ENCODE measurements around the gene IMPA2. TPM values are rescaled to one million over a fixed set of nuclear protein-coding genes. Genes with fewer than 3 reads are reported as not detected.

IMPA2 gene
- total RNA-seq, 1 experiment from 2014 or later: 113 TPM

- no peak for TF ChIP-seq AFF4 (CRISPR knock-in tag; IDR thresholded peaks at IDR 0.05; ENCODE audit: borderline replicate concordance)
- TF ChIP-seq ELF4 (CRISPR knock-in tag; IDR thresholded peaks at IDR 0.05; ENCODE audit: low read depth): no peak
- no peak for TF ChIP-seq USF2 (CRISPR knock-in tag; IDR thresholded peaks at IDR 0.05)
- no peak for TF ChIP-seq OVOL2 (CRISPR knock-in tag; IDR thresholded peaks at IDR 0.05; ENCODE audit: borderline replicate concordance)
- no peak for TF ChIP-seq ZNF423 (CRISPR knock-in tag; IDR thresholded peaks at IDR 0.05)
These were observed 67.5 kb downstream of the IMPA2 start (continued) for GRCh38 chr18:12048827-12049175.

GRCh38 chr18:12049978-12050811, 68.9 kb downstream of the IMPA2 start:
- POLR2A ChIA-PET: interaction anchor here (0.7 kb wide), 1 partner anchor 69 kb away, joined by 3 read pairs; the partner anchor contains the start of gene IMPA2
- CTCF ChIA-PET: interaction anchor here (1.2 to 3.7 kb wide), 5 partner anchors 10 to 740 kb away, joined by 3 to 32 read pairs (median 3); no protein-coding TSS in a partner anchor
- H3K4me3 Mint-ChIP-seq: no peak overlapping the region
- no peak for DNase-seq (ENCODE audit: low spot score)
- no peak for ATAC-seq
- no peaks in the 10 kb centered on the region; the same call in 1 of the 2 replicates for H3K27me3 Mint-ChIP-seq (ENCODE audit: low read depth)
- TF ChIP-seq CDX4 (CRISPR knock-in tag; IDR thresholded peaks at IDR 0.05; ENCODE audit: borderline replicate concordance) (no peak), E2F1 (CRISPR knock-in tag; IDR thresholded peaks at IDR 0.05) (no peak), ZNF138 (CRISPR knock-in tag; conservative IDR thresholded peaks at IDR 0.05) (no peak), TEAD1 (CRISPR knock-in tag; IDR thresholded peaks at IDR 0.05) (no peak), ZNF232 (CRISPR knock-in tag; IDR thresholded peaks at IDR 0.05) (no peak), CREM (CRISPR knock-in tag; IDR thresholded peaks at IDR 0.05) (no peak), MAX (CRISPR knock-in tag; IDR thresholded peaks at IDR 0.05) (no peak), ZNF416 (CRISPR knock-in tag; IDR thresholded peaks at IDR 0.05) (no peak)
- H3K9me3 Mint-ChIP-seq: no peaks in the 10 kb centered on the region
- no peak overlapping the region for H3K27ac Mint-ChIP-seq
- no peaks in the 10 kb centered on the region for H3K36me3 Mint-ChIP-seq
- H3K4me1 Mint-ChIP-seq: 0 out of 2 replicates have a peak, but pooled peaks cover 3% of the 10 kb centered on the region

GRCh38 chr18:12052866-12053265, 71.6 kb downstream of the IMPA2 start:
- Mint-ChIP-seq H3K9me3 (no peaks in the 10 kb centered on the region), H3K27me3 (ENCODE audit: low read depth) (no peaks in the 10 kb centered on the region; the same call in 1 of the 2 replicates), H3K4me1 (0 out of 2 replicates have a peak, but pooled peaks cover 3% of the 10 kb centered on the region), H3K4me3 (no peak overlapping the region), H3K36me3 (no peaks in the 10 kb centered on the region), H3K27ac (no peak overlapping the region)
- ATAC-seq (no peak), DNase-seq (ENCODE audit: low spot score) (no peak)
- TF ChIP-seq MAX (CRISPR knock-in tag; IDR thresholded peaks at IDR 0.05): no peak
- no peak for TF ChIP-seq TEAD1 (CRISPR knock-in tag; IDR thresholded peaks at IDR 0.05)
- no peak for TF ChIP-seq ZNF396 (CRISPR knock-in tag; IDR thresholded peaks at IDR 0.05; ENCODE audit: borderline replicate concordance)
- no peak for TF ChIP-seq GABPB1 (CRISPR knock-in tag; IDR thresholded peaks at IDR 0.05)
- TF ChIP-seq ZNF671 (CRISPR knock-in tag; IDR thresholded peaks at IDR 0.05): no peak
- TF ChIP-seq ZSCAN18 (CRISPR knock-in tag; IDR thresholded peaks at IDR 0.05): no peak
- no peak for TF ChIP-seq OVOL2 (CRISPR knock-in tag; IDR thresholded peaks at IDR 0.05; ENCODE audit: borderline replicate concordance)
- no peak for TF ChIP-seq E2F4 (CRISPR knock-in tag; IDR thresholded peaks at IDR 0.05; ENCODE audit: borderline replicate concordance, low read depth)
- TF ChIP-seq ZNF219 (CRISPR knock-in tag; IDR thresholded peaks at IDR 0.05; ENCODE audit: borderline replicate concordance): no peak
- ChIA-PET POLR2A (no interaction called here), CTCF (interaction anchor here (1.1 to 1.2 kb wide), 2 partner anchors 14 to 226 kb away, joined by 3 to 4 read pairs; no protein-coding TSS in a partner anchor)

All from WTC11 (cell line).